Panc1 (cell line): ENCODE results near the gene MADD.

ENCODE experiments used
- CTCF ChIP-seq: fragments of 450-650 bp; IDR thresholded peaks from 2 replicates; pipeline ENCODE4 v1.5.1; 2017; ENCODE audit warnings: mild to moderate bottlenecking
- POLR2AphosphoS5 ChIP-seq: IDR thresholded peaks from 2 replicates; pipeline ENCODE4 v1.6.1; 2012; ENCODE audit warnings: mild to moderate bottlenecking, low read depth, low read length, moderate library complexity
- TCF7L2 ChIP-seq: IDR thresholded peaks from 2 replicates; pipeline ENCODE4 v1.6.1; 2011; ENCODE audit warnings: mild to moderate bottlenecking, low read depth, low read length, inconsistent platforms

DNA sequence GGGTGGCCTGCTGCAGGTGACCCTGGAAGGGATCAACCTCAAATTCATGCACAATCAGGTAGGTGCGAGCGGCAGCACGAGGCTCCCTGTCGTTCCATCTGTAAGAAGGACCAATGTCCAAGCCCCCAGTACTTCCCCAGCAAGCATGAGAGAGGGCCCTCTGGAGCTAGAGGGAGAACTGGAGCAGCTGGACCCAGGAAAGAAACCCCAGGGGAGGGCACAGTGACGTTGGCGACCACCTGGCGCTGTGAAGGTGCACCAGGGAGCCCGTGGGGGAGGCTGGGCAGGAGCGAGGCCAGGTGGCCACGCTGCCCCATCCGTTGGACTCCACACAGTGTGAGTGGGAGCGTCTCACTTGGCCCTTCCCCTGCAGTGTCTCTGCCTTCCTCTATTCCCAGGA is 54.6 kb downstream of the MADD start:
- TF ChIP-seq CTCF: no peak
- no peak for TF ChIP-seq POLR2AphosphoS5
- no peak for TF ChIP-seq TCF7L2
